HepG2 (cell line): ENCODE measurements around the gene NBEAL2. TPM values are rescaled to one million over a fixed set of nuclear protein-coding genes. Genes with fewer than 3 reads are reported as not detected.

Experiments used
- ATAC-seq: fragments of 200-7000 bp; cut with Tn5 transposase; 3 replicates; pipeline ENCODE4 v1.9.1; 2020; ENCODE audit warnings: mild to moderate bottlenecking, moderate library complexity
- BruUV-seq: library from RNA; stranded (reverse); fragments of 400-500 nt; replicated peaks from 2 replicates; lab custom pipeline; 2021; lab: Mats Ljungman, UMichigan
- CTCF ChIA-PET: fragments of 300-600 bp; formaldehyde crosslinking; extraction: SDS; loops from one replicate; lab custom pipeline; 2021; ENCODE audit warnings: low total read pairs, inconsistent platforms, low intra/inter-chr PET ratio; lab: Yijun Ruan, JAX
- POLR2A ChIA-PET: fragments of 350-600 bp; sonication (Branson Sonifier 250); formaldehyde crosslinking; loops from one replicate; lab custom pipeline; 2020; ENCODE audit warnings: antibody characterized with exemption, inconsistent platforms; lab: Yijun Ruan, JAX
- DNase-seq: peaks from one replicate; pipeline ENCODE4 v3.0.0-alpha.2; 2015; ENCODE audit warnings: low spot score
- FAIRE-seq: peaks from 3 replicates; lab custom pipeline; 2011; peaks lifted over from hg19 to GRCh38; lab: Jason Lieb, UNC
- H2AFZ ChIP-seq: one replicate; pipeline ENCODE4 v1.6.1; 2011; ENCODE audit warnings: low read length, inconsistent platforms
- H3K27ac ChIP-seq: fragments of 300-600 bp; 3 replicates; pipeline ENCODE4 v1.8.0; 2011; ENCODE audit warnings: mixed run types, mild to moderate bottlenecking, mixed read lengths, low read length, inconsistent platforms; ENCODE audit not compliant: insufficient read depth; ENCODE audit errors: extremely low read length
- H3K27me3 ChIP-seq, 2 experiments: fragments of 200-600 bp in 1 of 2; 2 replicates in 1 of 2; 3 replicates in 1 of 2; pipeline versions ENCODE4 v1.6.0 to v1.8.0; 2011; ENCODE audit warnings: low read length in 2 of 2, mild to moderate bottlenecking in 2 of 2, moderate library complexity in 2 of 2, inconsistent platforms in 1 of 2; ENCODE audit not compliant: insufficient read depth in 2 of 2, control insufficient read depth in 1 of 2
- H3K36me3 ChIP-seq, 2 experiments: fragments of 200-600 bp in 1 of 2; replicated peaks in 1 of 2; 2 replicates in 1 of 2; 3 replicates in 1 of 2; pipeline versions ENCODE4 v1.5.1 to v1.8.0; 2011; ENCODE audit warnings: low read length in 2 of 2, inconsistent platforms in 1 of 2; ENCODE audit not compliant: insufficient read depth in 2 of 2, control insufficient read depth in 1 of 2
- H3K4me1 ChIP-seq: 2 replicates; pipeline ENCODE4 v1.5.1; 2012; ENCODE audit warnings: low read length, inconsistent platforms; ENCODE audit not compliant: insufficient read depth
- H3K4me2 ChIP-seq: 2 replicates; pipeline ENCODE4 v1.6.0; 2011; ENCODE audit warnings: low read depth, low read length, inconsistent platforms
- H3K4me3 ChIP-seq, 3 experiments: fragments of 200-600 bp in 1 of 3; sonication (generic), shearing (Covaris generic) in 1 of 3; replicated peaks in 1 of 3; 2 replicates each; pipeline ENCODE4 v1.5.1; 2011 to 2016; ENCODE audit warnings: low read length in 3 of 3, inconsistent platforms in 2 of 3, low read depth in 2 of 3, mild to moderate bottlenecking in 2 of 3, control low read depth in 1 of 3, mixed read lengths in 1 of 3; ENCODE audit not compliant: insufficient read depth in 1 of 3
- H3K79me2 ChIP-seq: one replicate; pipeline ENCODE4 v1.6.1; 2011; ENCODE audit warnings: low read length, inconsistent platforms; ENCODE audit not compliant: insufficient read depth
- H3K9ac ChIP-seq: 2 replicates; pipeline ENCODE4 v1.6.0; 2011; ENCODE audit warnings: mild to moderate bottlenecking, low read depth, low read length, inconsistent platforms; ENCODE audit not compliant: insufficient read depth
- H3K9me3 ChIP-seq: 2 replicates; pipeline ENCODE4 v1.5.1; 2012; ENCODE audit warnings: mild to moderate bottlenecking, low read length
- H4K20me1 ChIP-seq: 2 replicates; pipeline ENCODE4 v1.6.0; 2011; ENCODE audit warnings: inconsistent platforms, mild to moderate bottlenecking, low read length, moderate library complexity; ENCODE audit not compliant: insufficient read depth
- CHD2 ChIP-seq: IDR thresholded peaks from 2 replicates; pipeline ENCODE4 v1.6.1; 2011; ENCODE audit warnings: low read depth, low read length, improper control_type of control experiment
- HOXD1 ChIP-seq: sonication (generic); formaldehyde crosslinking; IDR thresholded peaks from 2 replicates; pipeline ENCODE4 v1.5.0; 2020; ENCODE audit warnings: missing genetic modification reagents
- KLF13 ChIP-seq: sonication (generic); formaldehyde crosslinking; IDR thresholded peaks from 2 replicates; pipeline ENCODE4 v1.4.0; 2020; ENCODE audit warnings: mild to moderate bottlenecking, missing genetic modification reagents
- NFRKB ChIP-seq: fragments of 450-650 bp; IDR thresholded peaks from 2 replicates; pipeline ENCODE4 v1.6.1; 2017
- NR2F2 ChIP-seq: IDR thresholded peaks from 2 replicates; pipeline ENCODE4 v1.6.1; 2012; ENCODE audit warnings: low read depth, inconsistent platforms, borderline replicate concordance
- PTBP1 ChIP-seq: fragments of 200-400 bp; formaldehyde crosslinking; IDR thresholded peaks from 2 replicates; pipeline ENCODE4 v1.6.1; 2018; ENCODE audit warnings: low read length, low read depth; ENCODE audit not compliant: poor library complexity, severe bottlenecking
- RBM39 ChIP-seq: fragments of 200-400 bp; formaldehyde crosslinking; IDR thresholded peaks from one replicate; pipeline ENCODE4 v1.6.1; 2018; ENCODE audit warnings: antibody characterized with exemption, mild to moderate bottlenecking, low read depth, low read length; ENCODE audit not compliant: poor library complexity, severe bottlenecking
- TMF1 ChIP-seq: sonication (generic); formaldehyde crosslinking; IDR thresholded peaks from 2 replicates; pipeline ENCODE4 v1.8.1; 2022; ENCODE audit warnings: low read depth, missing genetic modification reagents
- ZBTB20 ChIP-seq: sonication (generic); formaldehyde crosslinking; IDR thresholded peaks from 2 replicates; pipeline ENCODE4 v1.8.1; 2023; ENCODE audit warnings: missing genetic modification reagents, low read depth, mild to moderate bottlenecking, borderline replicate concordance
- ZBTB7A ChIP-seq: sonication (generic); formaldehyde crosslinking; IDR thresholded peaks from 2 replicates; pipeline ENCODE4 v1.8.0; 2022; ENCODE audit warnings: mild to moderate bottlenecking, missing genetic modification reagents
- ZNF3 ChIP-seq: IDR thresholded peaks from 2 replicates; pipeline ENCODE4 v1.7.0; 2017; ENCODE audit warnings: inconsistent platforms
- ZNF468 ChIP-seq: sonication (generic); formaldehyde crosslinking; IDR thresholded peaks from 2 replicates; pipeline ENCODE4 v1.8.0; 2022; ENCODE audit warnings: mild to moderate bottlenecking, moderate library complexity, missing genetic modification reagents
- ZNF512B ChIP-seq: sonication (generic); formaldehyde crosslinking; IDR thresholded peaks from 2 replicates; pipeline ENCODE4 v1.5.1; 2020; ENCODE audit warnings: missing genetic modification reagents, mild to moderate bottlenecking, borderline replicate concordance
- ZNF570 ChIP-seq: sonication (generic); formaldehyde crosslinking; IDR thresholded peaks from 2 replicates; pipeline ENCODE4 v1.4.0; 2020; ENCODE audit warnings: mild to moderate bottlenecking, missing genetic modification reagents, borderline replicate concordance
- ZNF660 ChIP-seq: sonication (generic); formaldehyde crosslinking; IDR thresholded peaks from 2 replicates; pipeline ENCODE4 v1.5.1; 2020; ENCODE audit warnings: mild to moderate bottlenecking, low read depth, missing genetic modification reagents, borderline replicate concordance
- ZNF83 ChIP-seq: sonication (generic); formaldehyde crosslinking; IDR thresholded peaks from 2 replicates; pipeline ENCODE4 v1.4.0; 2020; ENCODE audit warnings: missing genetic modification reagents, mild to moderate bottlenecking, borderline replicate concordance
- WGBS: methylation state at CpG from one replicate; pipeline ENCODE4 v1.1.6; 2017; ENCODE audit warnings: low lambda C conversion rate; 5-methylcytosine and 5-hydroxymethylcytosine counted together
- in situ Hi-C: cut with HindIII; loops from 2 replicates; pipeline ENCODE4 v1.10.0; 2017; ENCODE audit warnings: low pct_unique_long_range_greater_than_20kb; ENCODE audit not compliant: extremely low pct_ligation_motif_present
- intact Hi-C: fragments of 100-400 bp; cut with micrococcal nuclease; formaldehyde crosslinking; loops from one replicate; pipeline ENCODE4 v1.10.0; 2022; ENCODE audit not compliant: unreplicated experiment
- polyA plus RNA-seq, 8 experiments: library from polyadenylated mRNA; depleted of rRNA in 3 of 8; stranded (reverse) in 7 of 8; unstranded in 1 of 8; fragments of >200 nt; fragmentation: Illumina TruSeq in 4 of 8; extraction: Trizol in 4 of 8; gene quantifications; 2 replicates each; pipeline versions ENCODE4 v1.2.1 to v1.2.3, GENCODE V29; 2011 to 2016; ENCODE audit warnings: low read depth in 4 of 8, missing spikeins in 1 of 8, mixed read lengths in 1 of 8; ENCODE audit not compliant: insufficient read depth in 1 of 8
- total RNA-seq, 5 experiments: library from RNA; depleted of rRNA; stranded (reverse); fragments of >200 nt; fragmentation: Illumina TruSeq; extraction: Trizol; gene quantifications; 2 replicates each; pipeline ENCODE4 v1.2.3, GENCODE V29; 2016; ENCODE audit warnings: low read depth in 1 of 5
- TF ChIP-seq, protein P1 (sequence below): sonication (generic); formaldehyde crosslinking; conservative IDR thresholded peaks from 2 replicates; pipeline ENCODE4 v1.4.0; 2020; ENCODE audit warnings: missing genetic modification reagents

Gene NBEAL2
- total and polyA plus RNA-seq, 2 of the 13 experiments (the other 11 are each of a cell fraction or from before 2014, with no cell fraction given): 9.7 to 12.4 TPM

DNA sequence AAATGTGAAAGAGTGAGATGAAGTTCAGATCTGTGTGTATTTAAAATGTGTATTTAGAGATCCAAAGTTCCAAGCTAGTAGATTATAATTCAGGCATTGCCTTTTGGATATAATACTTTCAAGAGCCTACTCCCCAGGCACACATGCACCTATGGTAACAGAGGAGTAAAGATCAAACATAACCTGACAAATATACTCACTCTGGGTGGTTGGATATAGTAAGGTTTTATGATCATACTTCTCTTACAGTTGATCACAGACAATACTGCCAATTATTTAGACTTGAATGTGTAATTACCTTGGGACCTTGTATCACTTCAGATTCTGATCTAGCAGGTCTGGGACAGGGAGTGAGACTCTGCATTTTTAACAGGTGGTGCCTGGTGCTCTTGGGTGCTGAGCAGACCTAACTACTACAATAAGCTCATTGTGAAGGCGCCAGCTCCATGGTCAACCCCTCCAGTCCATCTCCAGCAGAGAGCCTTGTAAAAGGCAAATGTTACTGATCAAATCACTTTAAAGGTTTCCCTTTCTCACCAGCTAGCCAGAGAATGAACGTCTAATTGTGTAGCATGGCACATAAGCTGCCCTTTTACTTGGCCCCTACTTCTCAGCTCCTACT, 55.5 kb downstream of the NBEAL2 start:
- peak; percentile 53; the same call in 2 of the 3 replicates for ATAC-seq
- TF ChIP-seq CHD2 (no peak), RBM39 (no peak), HOXD1 (no peak), ZBTB20 (CRISPR knock-in tag) (no peak), ZNF570 (CRISPR knock-in tag) (no peak), ZNF3 (CRISPR knock-in tag) (no peak), NR2F2 (no peak), PTBP1 (no peak), NFRKB (no peak), ZBTB7A (CRISPR knock-in tag) (no peak), ZNF512B (CRISPR knock-in tag) (no peak), ZNF660 (no peak), ZNF83 (CRISPR knock-in tag) (no peak), KLF13 (CRISPR knock-in tag) (no peak), TMF1 (CRISPR knock-in tag) (no peak), ZNF468 (CRISPR knock-in tag) (no peak)
- TF ChIP-seq, protein P1, sequence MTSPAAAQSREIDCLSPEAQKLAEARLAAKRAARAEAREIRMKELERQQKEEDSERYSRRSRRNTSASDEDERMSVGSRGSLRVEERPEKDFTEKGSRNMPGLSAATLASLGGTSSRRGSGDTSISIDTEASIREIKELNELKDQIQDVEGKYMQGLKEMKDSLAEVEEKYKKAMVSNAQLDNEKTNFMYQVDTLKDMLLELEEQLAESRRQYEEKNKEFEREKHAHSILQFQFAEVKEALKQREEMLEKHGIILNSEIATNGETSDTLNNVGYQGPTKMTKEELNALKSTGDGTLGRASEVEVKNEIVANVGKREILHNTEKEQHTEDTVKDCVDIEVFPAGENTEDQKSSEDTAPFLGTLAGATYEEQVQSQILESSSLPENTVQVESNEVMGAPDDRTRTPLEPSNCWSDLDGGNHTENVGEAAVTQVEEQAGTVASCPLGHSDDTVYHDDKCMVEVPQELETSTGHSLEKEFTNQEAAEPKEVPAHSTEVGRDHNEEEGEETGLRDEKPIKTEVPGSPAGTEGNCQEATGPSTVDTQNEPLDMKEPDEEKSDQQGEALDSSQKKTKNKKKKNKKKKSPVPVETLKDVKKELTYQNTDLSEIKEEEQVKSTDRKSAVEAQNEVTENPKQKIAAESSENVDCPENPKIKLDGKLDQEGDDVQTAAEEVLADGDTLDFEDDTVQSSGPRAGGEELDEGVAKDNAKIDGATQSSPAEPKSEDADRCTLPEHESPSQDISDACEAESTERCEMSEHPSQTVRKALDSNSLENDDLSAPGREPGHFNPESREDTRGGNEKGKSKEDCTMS: no peak
- ChIA-PET POLR2A (no interaction called here), CTCF (no interaction called here)
- in situ Hi-C loops (no loop called here), intact Hi-C loops (no loop called here)
- Histone ChIP-seq H4K20me1 (no peaks in the 10 kb centered on the region; the same call in 1 of the 2 replicates), H3K27ac (no peak overlapping the region), H3K36me3 (peaks cover 15 to 54% of the 10 kb centered on the region in 2 experiments), H3K79me2 (no peaks in the 10 kb centered on the region), H2AFZ (no peak overlapping the region), H3K9ac (no peak overlapping the region), H3K4me2 (no peak overlapping the region), H3K27me3 (no peaks in the 10 kb centered on the region; a peak in 1 of 5 replicates), H3K4me3 (no peak overlapping the region), H3K4me1 (peaks cover 20% of the 10 kb centered on the region), H3K9me3 (no peaks in the 10 kb centered on the region)
- BruUV-seq: TSS peak; percentile 32
- WGBS: 90% methylated on average over 2 of the region's 2 CpGs
- no peak for DNase-seq
- no peak for FAIRE-seq
